Bone marrow (tissue), 2 donors: Measurements from ENCODE around the gene ZNF77.
"Not testable (repeated sequence)": the region's sequence is repeated elsewhere in the genome, so short reads cannot be mapped to it uniquely, and the experiment has no call there.

Source experiments
- DNase-seq, 2 donors: peaks; one replicate each; lab custom pipeline; 2025; lab: John Stamatoyannopoulos, UW

ZNF77 gene

DNA sequence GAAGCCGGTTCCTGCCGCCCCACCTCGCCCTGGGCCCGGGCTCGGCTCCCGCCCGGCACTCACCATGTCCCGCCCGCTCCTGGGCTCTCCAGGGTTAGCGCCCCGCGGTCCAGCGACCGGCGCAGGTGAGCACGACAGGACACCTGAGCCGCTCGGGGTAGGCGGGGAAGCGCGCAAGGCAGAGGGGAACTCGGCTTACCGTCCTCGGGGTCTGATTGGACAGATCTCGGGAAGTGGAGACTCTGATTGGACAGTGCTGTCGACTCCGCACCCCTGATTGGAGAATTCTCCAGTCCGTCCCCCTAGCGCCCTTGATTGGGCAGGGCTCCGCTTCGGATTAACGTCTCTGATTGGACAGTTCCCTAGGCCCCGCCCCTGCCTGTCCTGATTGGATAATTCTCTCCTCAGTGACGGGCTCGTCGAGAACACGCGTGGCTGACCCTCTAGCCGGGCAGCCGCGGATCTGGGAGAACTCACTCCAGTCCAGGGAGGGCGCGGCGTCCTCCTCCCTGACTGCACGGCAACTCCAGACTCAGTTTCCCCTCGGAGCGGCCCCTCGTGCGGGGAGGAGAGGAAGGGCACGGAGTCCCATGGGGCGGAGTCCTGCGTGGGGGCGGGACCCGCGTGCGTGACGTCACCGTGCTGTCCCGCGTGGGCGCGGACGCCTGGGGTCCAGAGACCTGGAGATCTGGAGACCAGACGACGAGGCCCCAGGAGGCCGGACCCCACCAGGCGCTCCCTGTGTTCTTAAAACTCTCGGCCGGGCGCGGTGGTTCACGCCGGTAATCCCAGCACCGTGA, at the start of gene ZNF77:
Gene ZNF77, minus strand, starts transcription at position 197 of the 800 bp plus-strand sequence. Its CDS starts 131 bp downstream, at position 66.
- DNase-seq: peak; percentile 84 to 98

DNA sequence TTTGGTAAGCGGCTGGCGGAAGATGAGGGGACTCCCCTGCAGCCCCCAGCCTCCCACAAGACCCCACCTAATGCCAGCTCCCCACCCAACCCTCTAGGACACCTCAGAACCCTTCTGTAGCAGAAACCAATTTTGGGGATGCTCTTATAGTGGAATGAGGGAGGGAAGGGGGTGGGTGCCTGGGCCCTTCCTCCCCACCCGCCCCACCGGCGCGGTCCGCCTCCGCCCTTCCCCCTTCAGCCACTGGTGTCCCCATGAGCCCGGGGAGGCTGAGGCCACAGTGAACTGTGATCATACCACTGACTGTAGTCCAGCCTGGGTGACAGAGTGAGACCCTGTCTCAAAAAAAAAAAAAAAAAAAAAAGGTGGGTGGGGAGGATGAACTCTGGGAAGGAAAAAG, 48.8 kb upstream of the ZNF77 start:
- DNase-seq: no peak

DNA sequence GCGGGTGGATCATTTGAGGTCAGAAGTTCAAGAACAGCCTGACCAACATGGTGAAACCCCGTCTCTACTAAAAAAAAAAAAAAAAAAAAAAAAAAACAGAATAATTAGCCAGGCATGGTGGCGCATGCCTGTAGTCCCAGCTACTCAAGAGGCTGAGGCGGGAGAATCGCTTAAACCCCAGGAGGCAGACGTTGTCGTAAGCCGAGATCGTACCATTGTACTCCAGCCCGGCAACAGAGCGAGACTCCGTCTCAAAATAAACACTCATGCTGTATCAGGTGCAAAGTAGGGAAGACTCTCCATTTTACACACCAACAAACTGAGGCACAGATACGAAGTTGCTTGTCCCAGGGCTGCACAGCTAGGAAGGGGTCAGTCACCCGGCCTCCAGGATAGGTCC, 48.2 kb upstream of the ZNF77 start:
- DNase-seq: no peak

DNA sequence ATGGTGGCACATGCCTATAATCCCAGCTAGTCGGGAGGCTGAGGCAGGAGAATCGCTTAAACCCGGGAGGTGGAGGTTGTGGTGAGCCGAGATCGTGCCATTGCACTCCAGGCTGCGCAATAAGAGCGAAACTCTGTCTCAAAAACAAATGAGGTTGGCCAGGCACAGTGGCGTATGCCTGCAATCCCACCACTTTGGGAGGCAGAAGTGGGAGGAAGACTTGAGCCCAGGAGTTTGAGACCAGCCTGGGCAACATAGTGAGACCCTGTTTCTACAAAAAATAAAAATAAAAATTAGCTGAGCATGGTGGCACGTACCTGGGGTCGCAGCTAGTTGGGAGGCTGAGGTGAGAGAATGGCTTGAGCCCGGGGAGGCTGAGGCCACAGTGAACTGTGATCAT, 47.6 kb upstream of the ZNF77 start:
- not testable (repeated sequence) for DNase-seq

DNA sequence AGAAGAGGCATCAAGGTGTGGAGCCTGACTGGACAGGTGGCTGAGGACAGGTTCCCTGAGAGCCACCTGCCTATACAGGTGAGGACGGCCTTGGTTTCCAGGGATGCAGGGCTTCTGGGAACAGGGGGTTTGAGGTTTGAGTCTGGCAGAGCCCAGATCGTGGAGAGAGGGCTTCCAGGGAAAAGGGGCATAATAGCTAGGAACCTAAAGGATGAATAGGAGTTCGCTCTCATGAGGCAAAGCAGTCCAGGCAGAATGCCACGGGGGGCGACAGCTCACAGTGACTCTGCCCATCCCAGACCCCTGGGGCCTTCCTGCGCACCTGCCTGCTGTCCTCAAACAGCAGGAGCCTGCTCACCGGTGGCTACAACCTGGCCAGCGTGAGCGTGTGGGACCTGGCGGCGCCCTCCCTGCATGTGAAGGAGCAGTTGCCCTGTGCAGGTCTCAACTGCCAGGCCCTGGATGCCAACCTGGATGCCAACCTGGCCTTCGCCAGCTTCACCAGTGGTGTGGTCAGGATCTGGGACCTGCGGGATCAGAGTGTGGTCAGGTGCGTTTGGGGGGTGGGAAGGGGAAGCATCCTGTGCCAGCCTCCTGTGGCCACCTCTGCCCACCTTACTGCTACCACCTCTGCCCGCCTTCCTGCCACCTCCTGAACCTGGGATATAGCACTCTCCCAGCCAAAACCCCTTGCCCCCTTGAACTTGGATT, 44.6 kb upstream of the ZNF77 start:
- no peak for DNase-seq

DNA sequence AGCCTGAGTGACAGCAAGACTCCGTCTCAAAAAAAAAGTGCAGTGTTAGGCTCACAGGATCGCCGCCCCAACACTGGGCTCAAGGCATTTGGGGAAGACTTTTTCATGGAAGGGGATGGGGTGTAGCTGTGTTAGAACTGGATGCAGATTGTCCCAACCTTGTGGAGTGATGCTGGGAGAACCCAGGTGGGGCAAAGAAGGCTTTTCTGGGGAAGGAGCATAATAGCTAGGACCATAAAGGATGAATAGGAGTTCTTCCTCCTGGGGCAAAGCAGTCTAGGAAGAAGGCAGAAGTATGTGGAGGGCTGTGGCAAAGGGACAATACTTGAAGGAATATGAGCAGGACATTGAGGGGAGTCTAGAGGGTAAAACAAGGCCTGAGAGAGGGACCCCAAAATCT, 43.8 kb upstream of the ZNF77 start:
- no peak for DNase-seq

DNA sequence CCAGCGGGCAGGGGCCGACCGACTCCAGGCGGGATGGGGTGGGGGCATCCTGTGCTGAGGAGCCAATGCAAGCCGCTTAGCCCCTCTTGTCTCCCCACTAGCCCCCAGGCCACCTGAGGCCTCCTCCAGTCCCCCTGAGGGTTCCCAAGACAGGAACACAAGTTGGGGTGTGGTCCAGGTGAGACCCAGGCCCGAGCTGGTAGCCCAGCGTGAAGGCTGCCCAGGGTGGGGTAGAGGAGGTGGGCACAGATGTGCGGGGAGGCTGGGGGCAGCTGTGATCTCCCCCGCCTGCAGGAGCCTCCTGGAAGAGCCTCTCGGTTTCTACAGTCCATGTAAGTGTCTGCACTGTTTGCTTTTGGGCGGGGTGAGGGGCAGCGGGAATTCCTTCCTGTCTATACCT, 43.0 kb upstream of the ZNF77 start:
- DNase-seq: no peak

DNA sequence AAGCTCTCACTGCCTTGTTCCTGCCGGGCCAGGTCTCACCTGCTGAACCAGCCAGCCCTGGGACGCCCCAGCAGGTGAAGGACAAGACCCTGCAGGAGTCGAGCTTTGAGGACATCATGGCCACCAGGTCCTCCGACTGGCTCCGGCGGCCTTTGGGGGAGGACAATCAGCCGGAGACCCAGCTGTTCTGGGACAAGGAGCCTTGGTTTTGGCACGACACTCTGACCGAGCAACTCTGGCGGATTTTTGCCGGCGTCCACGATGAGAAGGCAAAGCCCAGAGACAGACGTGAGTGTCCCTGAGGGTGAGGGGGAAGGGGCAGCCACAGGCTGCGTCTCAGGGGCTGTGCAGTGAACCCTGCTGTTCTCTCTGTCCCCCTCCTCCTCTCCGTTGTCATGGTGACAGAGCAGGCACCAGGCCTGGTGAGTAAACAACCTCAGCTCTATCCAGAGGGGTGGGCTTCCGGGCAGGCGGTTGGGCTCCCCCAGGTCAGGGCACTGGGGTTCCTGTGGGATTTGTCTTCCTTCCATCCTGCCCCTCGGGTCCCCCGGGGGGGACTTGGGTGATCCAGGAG, 42.3 kb upstream of the ZNF77 start:
- no peak for DNase-seq

DNA sequence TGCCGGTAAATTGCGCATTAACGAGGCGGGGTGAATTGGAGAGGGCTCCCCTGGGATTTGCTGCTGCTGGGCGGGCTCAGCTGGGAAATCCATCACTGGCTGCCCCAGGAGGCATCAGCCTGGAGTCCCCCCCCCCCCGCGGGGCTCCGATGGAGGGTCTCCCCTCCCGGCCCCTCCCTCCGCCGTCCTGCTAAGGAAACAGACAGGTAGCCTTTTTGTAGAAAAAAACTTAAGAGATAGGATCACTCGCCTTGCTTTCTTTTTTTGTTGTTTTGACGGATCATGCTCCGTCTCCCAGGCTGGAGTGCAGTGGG, 39.4 kb upstream of the ZNF77 start:
- DNase-seq: no peak

DNA sequence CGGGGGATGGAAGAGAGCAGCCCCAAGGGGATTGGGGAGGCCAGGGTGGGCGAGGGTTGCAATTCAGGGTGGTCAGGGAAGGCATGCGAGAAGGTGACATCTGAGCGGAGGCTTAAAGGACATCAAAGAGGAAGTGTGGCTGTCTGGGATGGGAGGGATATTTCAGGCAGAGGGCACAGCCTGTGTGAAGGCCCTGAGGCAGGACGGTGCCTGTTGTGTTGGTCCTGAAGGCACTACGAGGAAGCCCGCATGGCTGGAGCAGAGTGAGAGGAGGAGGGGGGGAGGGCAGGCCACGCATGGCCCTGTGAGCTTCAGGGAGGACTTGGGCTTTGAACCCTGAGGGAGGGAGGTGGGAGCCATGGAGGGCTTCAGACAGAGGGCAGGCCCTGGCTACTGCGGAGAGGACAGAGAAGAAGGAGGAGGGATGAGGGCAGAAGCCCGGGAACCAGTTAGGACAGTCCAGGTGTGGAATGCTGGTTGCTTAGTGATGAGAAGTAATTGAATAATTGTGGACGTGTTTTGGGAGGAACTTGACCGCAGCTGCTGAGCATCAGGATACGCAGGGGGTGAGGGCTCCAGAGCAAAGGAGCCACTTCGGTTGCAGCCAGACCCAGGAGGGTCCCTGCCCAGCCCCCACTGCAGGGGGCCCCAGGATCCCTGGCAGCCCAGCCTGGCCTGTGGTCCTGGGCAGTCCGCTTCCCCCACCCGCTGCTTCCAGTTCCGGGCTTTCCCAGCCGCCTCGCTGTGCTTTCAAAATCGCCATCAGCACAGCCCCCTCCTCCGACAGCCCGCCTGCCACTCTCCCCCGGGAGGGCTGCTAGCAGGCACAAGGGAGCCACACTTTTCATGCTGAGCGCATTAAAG, 38.8 kb upstream of the ZNF77 start:
- DNase-seq: no peak

DNA sequence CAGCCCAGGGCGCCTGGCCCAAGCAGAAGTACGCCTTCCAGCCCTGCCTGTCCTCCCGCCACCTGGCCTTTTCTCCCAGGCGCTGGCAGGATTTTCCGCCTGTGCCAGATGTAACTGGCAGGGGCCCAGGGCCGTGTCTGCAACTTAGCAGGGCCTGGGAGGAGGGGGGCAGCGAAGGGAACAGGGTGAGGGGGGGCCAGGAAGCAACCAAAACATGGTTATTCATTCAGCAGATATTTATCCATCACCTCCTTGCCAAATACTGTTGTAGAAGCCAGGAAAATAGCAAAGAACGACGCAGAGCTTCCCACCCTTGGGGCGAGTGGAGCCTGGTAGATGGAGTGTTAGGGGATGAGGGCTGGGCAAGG, 38.2 kb upstream of the ZNF77 start:
- DNase-seq: no peak

DNA sequence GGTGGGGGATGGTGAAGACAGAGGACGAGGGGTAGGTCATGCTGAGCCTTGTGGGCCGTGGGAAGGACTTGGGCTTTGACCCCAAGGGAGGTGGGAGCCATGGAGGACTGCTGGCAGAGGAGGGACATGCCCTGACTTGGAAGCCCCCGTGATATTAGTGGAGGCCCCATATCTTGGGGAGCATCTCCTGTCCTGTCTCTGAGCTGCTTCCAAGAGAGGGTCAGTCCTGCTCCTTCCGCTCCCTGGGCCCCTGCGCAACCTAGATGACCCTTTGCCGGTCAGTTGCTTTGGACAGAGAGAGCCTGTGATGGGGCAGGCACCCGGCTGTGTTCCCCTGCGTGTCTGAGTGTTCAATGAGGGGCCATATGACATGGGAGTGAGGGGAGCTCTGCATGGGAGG, 37.8 kb upstream of the ZNF77 start:
- DNase-seq: no peak

DNA sequence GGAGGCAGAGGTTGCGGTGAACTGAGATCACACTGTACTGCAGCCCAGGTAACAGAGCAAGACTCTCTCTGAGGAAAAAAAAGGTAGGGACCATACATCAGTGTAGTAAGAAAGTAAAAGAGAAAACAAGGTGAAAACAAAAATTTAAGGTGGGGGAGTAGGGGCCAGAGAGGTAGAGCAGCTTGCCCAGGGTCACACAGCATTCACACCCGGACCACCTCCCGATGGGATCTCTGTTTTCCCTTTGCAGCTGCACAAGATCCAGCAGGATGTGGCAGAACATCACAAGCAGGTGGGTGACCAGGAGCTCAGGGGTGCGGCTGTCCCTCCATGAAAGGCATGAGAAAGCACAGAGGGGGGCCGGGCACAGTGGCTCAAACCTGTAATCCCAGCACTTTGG, 37.1 kb upstream of the ZNF77 start:
- DNase-seq: no peak

DNA sequence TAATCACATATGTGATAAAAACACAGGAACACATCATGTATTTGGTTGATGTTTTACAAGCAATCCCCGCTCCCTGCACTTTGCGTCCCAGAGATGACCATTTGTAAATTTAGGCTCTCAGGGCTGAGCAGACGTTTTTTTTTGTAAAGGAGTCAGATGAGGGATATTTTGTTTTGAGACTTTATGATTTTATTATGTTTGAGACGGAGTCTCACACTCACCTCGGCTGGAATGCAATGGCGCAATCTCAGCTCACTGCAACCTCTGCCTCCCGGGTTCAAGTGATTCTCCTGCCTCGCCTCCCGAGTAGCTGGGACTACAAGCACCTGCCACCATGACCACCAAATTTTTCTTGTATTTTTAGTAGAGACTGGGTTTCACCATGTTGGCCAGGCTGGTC, 34.0 kb upstream of the ZNF77 start:
- DNase-seq: no peak

DNA sequence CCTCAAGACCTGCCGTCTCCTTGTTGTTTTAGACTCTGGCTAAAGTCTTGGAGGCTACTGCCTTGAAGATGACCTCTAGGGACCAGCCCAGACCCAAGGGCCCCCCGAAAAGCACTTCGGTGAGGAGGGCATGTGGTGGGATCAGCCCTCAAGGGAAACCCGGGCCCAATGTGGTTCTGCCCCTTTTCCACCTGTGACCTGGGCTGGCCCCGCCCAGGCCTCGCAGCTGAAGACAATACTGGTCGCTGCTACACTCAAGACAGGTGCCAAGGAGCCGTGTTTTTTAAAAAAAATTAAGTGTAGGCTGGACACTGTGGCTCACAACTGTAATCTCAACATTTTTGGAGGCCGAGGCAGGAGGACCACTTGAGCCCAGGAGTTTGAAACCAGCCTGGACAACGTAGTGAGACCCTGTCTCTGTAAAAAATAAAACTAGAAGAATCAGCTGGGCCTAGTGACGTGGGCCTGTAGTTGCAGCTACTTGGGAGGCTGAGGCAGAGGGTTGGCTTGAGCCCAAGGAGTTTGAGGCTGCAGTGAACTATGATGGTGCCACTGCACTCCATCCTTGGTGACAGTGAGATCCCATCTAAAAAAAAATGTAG, 33.5 kb upstream of the ZNF77 start:
- no peak for DNase-seq

DNA sequence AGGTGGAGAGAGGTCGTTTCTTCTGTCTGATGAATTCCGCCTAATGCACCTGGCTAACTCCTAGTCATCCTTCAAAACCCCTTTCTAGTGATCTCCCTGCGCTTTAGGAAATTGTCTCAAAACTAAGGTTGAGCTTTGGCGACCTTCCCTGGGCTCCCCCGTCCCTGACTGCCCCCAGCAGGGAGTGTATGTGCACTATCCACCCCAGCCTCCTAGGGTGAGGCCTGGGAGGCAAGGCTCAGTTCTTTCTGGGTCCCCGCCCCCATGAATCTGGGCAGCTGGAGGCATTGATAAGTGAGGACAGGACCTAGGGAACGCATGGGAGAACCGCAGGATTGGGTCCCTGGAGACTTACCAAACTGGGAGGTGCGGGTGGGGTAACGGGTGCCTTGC, 33.0 kb upstream of the ZNF77 start:
- no peak for DNase-seq

DNA sequence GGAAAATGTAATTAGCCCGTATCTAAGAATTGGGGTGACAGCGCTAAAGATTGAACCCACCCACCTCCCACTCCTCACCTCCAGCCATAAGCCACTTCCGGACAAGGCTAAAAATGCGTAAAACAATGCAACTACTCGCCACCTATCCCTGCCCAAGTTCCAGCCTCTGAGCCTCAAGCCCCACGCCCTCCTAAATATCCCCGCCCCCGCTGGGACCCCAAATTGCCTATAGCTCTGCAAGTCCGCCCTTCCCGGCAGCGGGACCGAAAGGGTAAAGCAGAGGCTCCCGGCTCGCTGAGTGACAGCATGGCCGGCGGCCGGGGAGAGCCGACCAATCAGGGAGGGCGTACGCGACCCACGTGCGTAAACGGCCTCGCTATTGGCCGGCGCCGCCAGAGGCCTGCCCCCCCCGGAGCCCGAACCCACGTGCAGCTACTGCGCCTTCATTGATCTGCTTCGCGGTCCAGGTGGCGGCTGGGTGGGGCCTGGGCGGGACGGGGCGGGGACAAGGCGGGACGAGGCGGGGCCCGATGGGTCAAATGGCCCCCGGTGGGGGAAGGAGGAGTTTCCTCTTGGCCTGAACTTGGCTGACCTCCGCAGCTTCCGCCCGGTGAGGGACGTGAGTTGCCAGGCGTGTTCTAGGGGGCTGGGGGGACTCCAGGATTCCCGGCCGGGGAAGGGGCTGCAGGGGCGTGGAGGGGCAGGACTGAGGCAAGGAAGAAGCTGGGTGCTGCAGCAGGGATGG, 32.4 kb upstream of the ZNF77 start, which contains the start of gene TLE6:
Gene TLE6, plus strand, starts transcription at position 564 of the 745 bp plus-strand sequence. CDS start 670 bp downstream, outside the sequence.
- DNase-seq: peak in 1 of 2 donors; percentile 48

DNA sequence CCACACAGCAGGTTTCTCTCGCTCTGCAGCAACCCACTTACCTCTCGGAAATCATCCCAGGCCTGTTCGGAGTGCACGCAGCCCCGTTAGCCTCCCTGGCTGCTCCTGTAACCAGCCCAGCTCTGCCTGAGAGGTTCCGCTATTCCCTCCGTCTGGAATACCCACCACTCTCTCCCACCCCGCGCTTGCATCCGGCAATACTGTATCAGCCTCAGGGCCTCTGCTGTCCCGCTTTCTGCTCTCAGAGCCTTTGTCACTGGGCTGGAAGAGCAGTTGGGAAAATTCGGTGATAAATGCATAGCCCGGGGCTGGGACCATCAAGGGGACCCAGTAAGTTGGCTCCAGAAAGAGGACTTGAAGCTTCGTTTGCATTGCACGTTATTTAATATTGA, 31.8 kb upstream of the ZNF77 start:
- no peak for DNase-seq

DNA sequence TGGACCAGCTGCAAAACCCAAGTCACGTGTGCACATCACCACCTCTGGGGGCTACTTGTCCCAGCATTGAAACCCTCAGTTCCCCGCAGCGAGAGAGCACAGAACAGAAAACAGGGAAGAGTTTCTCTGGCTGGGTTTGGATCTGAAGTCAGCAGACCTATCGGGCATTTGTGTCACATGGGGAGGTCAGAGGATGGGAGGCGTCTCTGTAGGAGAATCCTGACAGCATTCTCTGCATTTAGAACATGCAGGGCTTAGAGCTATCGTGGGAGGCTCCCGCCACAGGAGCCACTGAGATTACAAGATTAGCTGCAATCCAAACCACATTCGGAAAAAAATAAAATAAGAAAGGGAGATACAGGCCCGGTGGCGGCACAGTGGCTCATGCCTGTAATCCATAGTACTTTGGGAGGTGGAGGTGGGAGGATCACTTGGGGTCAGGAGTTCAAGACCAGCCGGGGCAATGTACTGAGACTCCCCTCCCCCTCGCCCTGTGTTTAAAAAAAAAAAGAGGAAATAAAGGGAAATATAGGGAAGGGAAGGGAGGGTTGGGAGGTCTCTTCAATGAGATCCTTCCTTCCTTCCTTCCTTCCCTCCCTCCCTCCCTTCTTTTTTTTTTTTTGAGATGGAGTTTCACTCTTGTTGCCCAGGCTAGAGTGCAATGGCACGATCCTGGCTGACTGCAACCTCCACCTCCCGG, 29.7 kb upstream of the ZNF77 start:
- peak in 1 of 2 donors; percentile 30 for DNase-seq

DNA sequence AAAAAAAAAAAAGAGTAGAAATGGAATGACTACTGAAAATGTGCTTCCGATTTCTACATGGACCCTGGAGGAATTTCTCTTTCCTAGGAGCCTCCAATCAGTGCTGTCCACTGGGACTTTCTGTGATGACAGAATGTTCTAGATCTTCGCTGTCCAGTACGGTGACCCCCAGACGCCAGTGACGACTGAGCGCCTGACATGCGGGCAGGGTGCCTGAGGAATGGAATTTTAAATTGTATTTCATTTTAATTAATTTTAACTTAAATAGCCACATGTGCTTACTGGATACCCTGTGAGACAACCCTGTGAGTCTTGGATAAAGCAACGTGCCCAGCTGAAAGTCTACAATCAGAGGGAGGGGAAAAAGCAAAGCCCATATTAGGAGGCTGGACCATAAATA, 28.5 kb upstream of the ZNF77 start:
- no peak for DNase-seq
